Choroid plexus epithelial cell (primary cell): ENCODE measurements around the gene AKR1D1.
"Not testable (repeated sequence)": the region's sequence is repeated elsewhere in the genome, so short reads cannot be mapped to it uniquely, and the experiment has no call there.

Source experiments
- DNase-seq: peaks from one replicate; pipeline ENCODE4 v3.0.0-alpha.2; 2010; ENCODE audit warnings: low read depth
- H3K4me3 ChIP-seq: 2 replicates; pipeline ENCODE4 v1.5.1; 2011; ENCODE audit warnings: low read depth, mild to moderate bottlenecking, control low read depth, low read length, moderate library complexity
- TF ChIP-seq, protein P1 (sequence below): conservative IDR thresholded peaks from 2 replicates; pipeline ENCODE4 v1.5.1; 2011; ENCODE audit warnings: low read depth, mild to moderate bottlenecking, control low read depth, inconsistent platforms, low read length, moderate library complexity

The AKR1D1 gene

DNA sequence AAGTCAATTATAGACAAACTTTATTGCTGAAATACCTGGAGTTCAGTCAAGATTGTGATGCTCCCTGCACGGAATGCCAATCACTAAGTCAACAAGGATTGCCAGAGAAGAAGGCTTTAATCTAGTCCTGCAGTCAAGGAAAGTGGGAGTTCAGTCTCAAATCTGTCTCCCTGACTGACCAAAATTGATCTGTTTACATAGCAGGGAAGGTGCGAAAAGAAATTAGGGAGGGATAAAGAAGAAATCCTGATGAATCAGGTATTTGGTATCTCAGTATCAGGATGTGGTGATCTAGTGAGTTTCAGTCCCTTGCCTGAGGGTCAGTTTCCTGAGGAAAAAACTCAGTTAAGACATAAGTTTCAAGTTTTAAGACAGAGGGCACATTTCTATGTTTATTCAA lies 2.1 kb upstream of the AKR1D1 start:
- H3K4me3 ChIP-seq = no peak overlapping the region
- DNase-seq = no peak
- TF ChIP-seq, protein P1, sequence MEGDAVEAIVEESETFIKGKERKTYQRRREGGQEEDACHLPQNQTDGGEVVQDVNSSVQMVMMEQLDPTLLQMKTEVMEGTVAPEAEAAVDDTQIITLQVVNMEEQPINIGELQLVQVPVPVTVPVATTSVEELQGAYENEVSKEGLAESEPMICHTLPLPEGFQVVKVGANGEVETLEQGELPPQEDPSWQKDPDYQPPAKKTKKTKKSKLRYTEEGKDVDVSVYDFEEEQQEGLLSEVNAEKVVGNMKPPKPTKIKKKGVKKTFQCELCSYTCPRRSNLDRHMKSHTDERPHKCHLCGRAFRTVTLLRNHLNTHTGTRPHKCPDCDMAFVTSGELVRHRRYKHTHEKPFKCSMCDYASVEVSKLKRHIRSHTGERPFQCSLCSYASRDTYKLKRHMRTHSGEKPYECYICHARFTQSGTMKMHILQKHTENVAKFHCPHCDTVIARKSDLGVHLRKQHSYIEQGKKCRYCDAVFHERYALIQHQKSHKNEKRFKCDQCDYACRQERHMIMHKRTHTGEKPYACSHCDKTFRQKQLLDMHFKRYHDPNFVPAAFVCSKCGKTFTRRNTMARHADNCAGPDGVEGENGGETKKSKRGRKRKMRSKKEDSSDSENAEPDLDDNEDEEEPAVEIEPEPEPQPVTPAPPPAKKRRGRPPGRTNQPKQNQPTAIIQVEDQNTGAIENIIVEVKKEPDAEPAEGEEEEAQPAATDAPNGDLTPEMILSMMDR = no peak

DNA sequence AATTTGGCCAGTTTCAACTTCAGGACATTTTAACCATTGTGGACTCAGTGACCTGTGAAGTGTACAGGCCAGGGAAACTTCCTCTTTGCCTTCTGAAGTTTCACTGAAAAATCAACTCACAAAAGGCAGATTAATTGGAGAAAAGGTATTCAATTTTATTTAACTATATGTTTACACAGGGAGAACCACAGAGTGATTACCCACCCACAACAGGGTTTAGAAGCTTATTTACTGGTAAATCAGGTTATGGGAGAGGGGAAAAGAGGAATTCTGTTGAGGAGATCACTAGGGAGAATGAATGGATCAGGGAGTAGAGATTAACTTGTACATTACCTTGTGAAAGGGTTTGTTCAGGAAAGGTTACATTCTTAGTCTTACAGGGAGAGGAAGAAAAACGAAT lies 1.7 kb upstream of the AKR1D1 start:
- TF ChIP-seq, protein P1 = no peak
- no peak for DNase-seq
- no peak overlapping the region for H3K4me3 ChIP-seq

DNA sequence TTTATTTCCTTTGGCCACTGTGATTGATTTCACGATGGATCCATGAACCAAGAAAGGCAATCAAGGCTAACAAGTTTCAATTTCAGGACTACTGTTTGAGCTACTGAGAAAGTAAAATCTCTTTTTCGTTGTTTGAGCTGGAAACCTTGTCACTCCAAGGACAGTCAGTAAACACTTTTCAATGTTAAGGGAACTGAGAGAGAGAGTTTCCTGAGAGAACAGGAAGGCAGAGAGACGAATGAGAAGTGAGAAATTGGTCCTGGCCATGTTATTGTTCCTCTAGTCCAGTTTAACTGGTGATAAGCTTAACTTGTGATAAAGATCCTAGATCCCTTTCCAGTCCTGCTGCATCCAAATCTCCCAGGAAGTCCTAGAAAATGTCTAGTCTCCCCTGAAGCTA lies 909 bp upstream of the AKR1D1 start:
- H3K4me3 ChIP-seq = no peak overlapping the region
- TF ChIP-seq, protein P1 = no peak
- DNase-seq = no peak

DNA sequence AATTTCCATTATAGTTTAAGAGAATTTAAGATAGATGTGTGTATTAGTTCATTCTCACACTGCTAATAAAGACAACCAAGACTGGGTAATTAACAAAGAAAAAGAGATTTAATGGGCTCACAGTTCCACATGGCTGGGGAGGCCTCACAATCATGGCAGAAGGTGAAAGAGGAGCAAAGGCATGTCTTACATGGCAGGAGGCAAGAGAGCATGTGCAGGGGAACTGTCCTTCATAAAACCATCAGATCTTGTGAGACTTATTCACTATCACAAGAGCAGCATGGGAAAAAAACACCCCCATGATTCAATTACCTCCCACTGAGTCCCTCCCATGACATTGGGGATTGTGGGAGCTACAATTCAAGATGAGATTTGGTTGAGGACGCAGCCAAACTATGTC lies 473 bp upstream of the AKR1D1 start:
- DNase-seq = not testable (repeated sequence)

DNA sequence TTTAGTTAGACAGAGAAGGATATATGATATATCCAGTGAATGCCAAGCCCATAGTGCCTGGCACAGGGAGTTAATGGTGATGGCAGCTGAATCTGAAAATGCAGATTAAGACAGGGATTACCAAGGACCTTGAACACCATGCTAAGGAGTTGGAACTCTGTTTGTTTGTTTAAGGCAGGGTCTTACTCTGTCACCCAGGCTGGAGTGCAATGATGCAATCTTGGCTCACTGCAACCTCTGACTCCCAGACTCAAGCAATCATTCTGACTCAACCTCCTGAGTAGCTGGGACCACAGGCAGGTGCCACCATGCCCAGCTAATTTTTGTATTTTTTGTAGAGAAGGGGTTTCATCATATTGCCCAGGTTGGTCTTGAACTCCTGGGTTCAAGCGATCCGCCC lies 1.6 kb downstream of the AKR1D1 start:
- H3K4me3 ChIP-seq = no peak overlapping the region
- TF ChIP-seq, protein P1 = no peak
- DNase-seq = no peak

More for the DNA sequence above, 473 bp upstream of the AKR1D1 start:
- not testable (repeated sequence) for H3K4me3 ChIP-seq

DNA sequence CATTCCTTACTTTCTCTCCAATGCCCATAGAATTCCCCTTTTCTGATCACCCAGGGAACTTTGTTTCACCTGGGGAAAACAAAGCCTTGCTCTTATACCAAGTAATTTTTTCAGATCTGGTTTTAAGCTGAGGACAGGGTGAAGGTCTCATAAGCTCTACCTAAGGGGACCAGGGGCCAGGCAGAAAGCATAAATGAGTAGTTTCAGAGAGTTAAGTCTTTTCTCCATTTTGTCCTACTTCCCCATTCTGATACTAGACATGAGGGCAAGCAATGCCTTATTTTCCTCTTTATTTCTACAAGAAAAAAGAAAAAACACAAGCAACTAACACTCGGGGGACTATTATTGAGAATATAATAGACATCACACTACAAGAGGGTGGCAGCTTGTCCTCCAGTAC lies 2.9 kb downstream of the AKR1D1 start:
- no peak overlapping the region for H3K4me3 ChIP-seq
- no peak for DNase-seq
- TF ChIP-seq, protein P1 = no peak

DNA sequence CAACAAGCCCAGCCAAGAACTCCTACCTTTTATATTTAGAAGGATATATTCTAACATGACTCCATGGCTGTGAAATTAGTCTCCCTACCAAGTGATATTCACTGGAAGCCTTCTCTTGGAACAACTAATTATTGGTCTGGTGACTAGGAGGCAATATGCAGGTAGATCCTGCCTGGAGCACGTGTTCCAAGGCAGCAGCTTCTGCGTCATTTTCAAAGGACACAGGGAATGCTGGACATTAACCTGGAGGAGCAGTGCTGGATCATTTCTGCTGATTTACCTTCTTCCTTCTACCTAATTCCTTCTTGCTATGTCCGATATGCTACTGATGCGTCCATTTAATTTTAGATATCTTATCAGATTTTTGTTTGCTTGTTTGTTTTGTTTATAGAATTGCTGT lies 5.6 kb downstream of the AKR1D1 start:
- TF ChIP-seq, protein P1 = no peak
- no peak for DNase-seq
- no peak overlapping the region for H3K4me3 ChIP-seq

DNA sequence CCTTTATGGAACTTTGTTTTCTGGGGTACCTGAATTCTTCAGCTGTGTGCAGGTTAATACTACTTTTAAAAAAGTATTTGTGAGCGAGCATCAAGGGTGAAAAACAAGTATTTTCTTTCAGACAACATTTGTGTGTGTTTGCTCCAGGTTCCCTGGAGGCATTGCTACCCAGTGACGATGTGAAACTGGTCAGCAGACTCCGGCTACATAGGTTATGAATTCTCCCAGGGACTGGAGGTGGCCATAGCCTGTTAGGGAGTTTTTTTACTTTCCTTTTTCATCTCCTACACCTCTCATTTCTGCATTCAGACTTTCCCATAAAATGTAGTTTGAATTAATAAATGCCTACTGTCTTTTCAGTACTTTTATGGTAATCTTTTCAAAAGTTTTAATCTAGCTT lies 7.6 kb downstream of the AKR1D1 start:
- TF ChIP-seq, protein P1 = no peak
- no peak overlapping the region for H3K4me3 ChIP-seq
- DNase-seq = no peak
